Loucy (cell line): ENCODE data around the gene CCT7.

ENCODE experiments used
- H2AFZ ChIP-seq: fragments of 200-600 bp; sonication (generic); 2 replicates; pipeline ENCODE4 v1.6.0; 2016; ENCODE audit warnings: antibody characterized with exemption, mild to moderate bottlenecking, low read length, moderate library complexity
- H3F3A ChIP-seq: fragments of 200-600 bp; 2 replicates; pipeline ENCODE4 v1.6.0; 2016; ENCODE audit warnings: antibody characterized with exemption, low read depth, mild to moderate bottlenecking
- H3K27me3 ChIP-seq: fragments of 200-600 bp; sonication (generic); 2 replicates; pipeline ENCODE4 v1.6.1; 2014; ENCODE audit warnings: low read length, mild to moderate bottlenecking; ENCODE audit not compliant: insufficient read depth, poor library complexity, severe bottlenecking
- H3K36me3 ChIP-seq: fragments of 200-600 bp; sonication (generic); 2 replicates; pipeline ENCODE4 v1.6.1; 2016; ENCODE audit warnings: low read length; ENCODE audit not compliant: insufficient read depth
- H3K4me1 ChIP-seq: fragments of 200-600 bp; sonication (generic); 2 replicates; pipeline ENCODE4 v1.5.1; 2014; ENCODE audit warnings: low read length, mild to moderate bottlenecking; ENCODE audit not compliant: insufficient read depth, poor library complexity, severe bottlenecking
- H3K4me2 ChIP-seq: fragments of 200-600 bp; sonication (generic); 2 replicates; pipeline ENCODE4 v1.6.0; 2014; ENCODE audit warnings: antibody characterized with exemption, low read length, low read depth, mild to moderate bottlenecking; ENCODE audit not compliant: poor library complexity, severe bottlenecking
- H3K4me3 ChIP-seq: fragments of 200-600 bp; sonication (generic); 2 replicates; pipeline ENCODE4 v1.5.1; 2014; ENCODE audit warnings: low read length, mild to moderate bottlenecking, mixed read lengths; ENCODE audit not compliant: poor library complexity, severe bottlenecking
- H3K79me2 ChIP-seq: fragments of 200-600 bp; sonication (generic); 2 replicates; pipeline ENCODE4 v1.6.1; 2014; ENCODE audit warnings: low read length; ENCODE audit not compliant: insufficient read depth
- H3K9ac ChIP-seq: fragments of 200-600 bp; sonication (generic); 2 replicates; pipeline ENCODE4 v1.6.0; 2014; ENCODE audit warnings: mild to moderate bottlenecking, low read depth, low read length, moderate library complexity; ENCODE audit not compliant: poor library complexity, severe bottlenecking
- H3K9me2 ChIP-seq: fragments of 200-600 bp; sonication (generic); replicated peaks from 2 replicates; pipeline ENCODE4 v1.6.1; 2016; ENCODE audit warnings: low read depth, low read length, mixed read lengths
- H3K9me3 ChIP-seq: fragments of 200-600 bp; sonication (generic); 2 replicates; pipeline ENCODE4 v1.6.1; 2014; ENCODE audit warnings: mild to moderate bottlenecking, antibody characterized with exemption, low read length, low read depth; ENCODE audit not compliant: insufficient read depth
- H4K20me1 ChIP-seq: fragments of 200-600 bp; sonication (generic); 2 replicates; pipeline ENCODE4 v1.6.0; 2014; ENCODE audit warnings: antibody characterized with exemption, low read length, mild to moderate bottlenecking; ENCODE audit not compliant: insufficient read depth, poor library complexity, severe bottlenecking
- EZH2phosphoT487 ChIP-seq: fragments of 200-600 bp; IDR thresholded peaks from 2 replicates; pipeline ENCODE4 v1.6.1; 2018; ENCODE audit warnings: antibody characterized with exemption, mild to moderate bottlenecking, moderate library complexity, borderline replicate concordance
- TF ChIP-seq, protein P1 (sequence below): fragments of 200-600 bp; sonication (generic); conservative IDR thresholded peaks from 2 replicates; pipeline ENCODE4 v1.5.1; 2014; ENCODE audit warnings: mild to moderate bottlenecking, antibody characterized with exemption, low read length

Gene CCT7

DNA sequence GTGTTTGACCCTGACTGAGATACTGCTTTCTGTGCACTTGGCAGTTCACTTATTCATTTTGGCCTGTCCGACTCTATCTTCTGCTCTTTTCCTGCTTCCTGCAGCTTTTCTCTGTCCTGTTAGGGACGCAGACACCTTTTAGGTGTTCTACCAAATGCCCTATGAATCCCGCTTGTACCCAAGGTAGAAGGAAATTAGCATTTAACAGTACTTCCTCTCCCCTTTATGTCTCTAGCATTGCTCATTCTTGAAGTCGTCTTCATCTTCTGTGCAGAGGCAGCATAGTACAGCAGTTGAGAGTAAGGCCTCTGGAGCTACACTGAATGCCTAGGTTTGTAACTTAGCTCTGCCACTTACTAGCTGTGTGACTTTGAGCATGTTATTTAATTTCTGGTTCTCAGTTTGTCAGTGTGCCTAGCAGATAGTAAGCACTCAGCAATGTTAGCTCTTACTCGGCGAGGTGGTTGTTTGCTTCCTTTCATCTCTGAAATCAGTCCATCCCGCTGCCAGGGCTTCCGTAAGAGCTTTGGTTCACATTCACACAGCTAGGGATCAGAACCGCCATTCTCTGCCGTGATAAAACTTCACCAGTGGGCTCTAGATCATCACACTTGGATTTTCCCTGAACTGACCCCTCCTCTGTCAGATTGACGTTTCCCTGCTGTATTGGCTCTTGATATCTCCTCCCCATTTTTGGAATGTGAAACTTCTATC is 1.4 kb downstream of the CCT7 start:
- no peak for TF ChIP-seq EZH2phosphoT487
- TF ChIP-seq, protein P1, sequence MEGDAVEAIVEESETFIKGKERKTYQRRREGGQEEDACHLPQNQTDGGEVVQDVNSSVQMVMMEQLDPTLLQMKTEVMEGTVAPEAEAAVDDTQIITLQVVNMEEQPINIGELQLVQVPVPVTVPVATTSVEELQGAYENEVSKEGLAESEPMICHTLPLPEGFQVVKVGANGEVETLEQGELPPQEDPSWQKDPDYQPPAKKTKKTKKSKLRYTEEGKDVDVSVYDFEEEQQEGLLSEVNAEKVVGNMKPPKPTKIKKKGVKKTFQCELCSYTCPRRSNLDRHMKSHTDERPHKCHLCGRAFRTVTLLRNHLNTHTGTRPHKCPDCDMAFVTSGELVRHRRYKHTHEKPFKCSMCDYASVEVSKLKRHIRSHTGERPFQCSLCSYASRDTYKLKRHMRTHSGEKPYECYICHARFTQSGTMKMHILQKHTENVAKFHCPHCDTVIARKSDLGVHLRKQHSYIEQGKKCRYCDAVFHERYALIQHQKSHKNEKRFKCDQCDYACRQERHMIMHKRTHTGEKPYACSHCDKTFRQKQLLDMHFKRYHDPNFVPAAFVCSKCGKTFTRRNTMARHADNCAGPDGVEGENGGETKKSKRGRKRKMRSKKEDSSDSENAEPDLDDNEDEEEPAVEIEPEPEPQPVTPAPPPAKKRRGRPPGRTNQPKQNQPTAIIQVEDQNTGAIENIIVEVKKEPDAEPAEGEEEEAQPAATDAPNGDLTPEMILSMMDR: no peak

GRCh38 chr2:73237168-73237567 is 3.1 kb downstream of the CCT7 start:
- TF ChIP-seq EZH2phosphoT487: no peak
- TF ChIP-seq, protein P1: no peak
- Histone ChIP-seq H3K9ac (peak overlapping the region; percentile 97), H3K4me2 (peak overlapping the region; percentile 98), H3K79me2 (peaks cover 86% of the 10 kb centered on the region), H3F3A (no peaks in the 10 kb centered on the region; the same call in 1 of the 2 replicates), H3K9me2 (no peaks in the 10 kb centered on the region), H2AFZ (no peak overlapping the region), H3K9me3 (no peaks in the 10 kb centered on the region), H3K27me3 (peaks cover 6% of the 10 kb centered on the region), H3K4me3 (peak overlapping the region; percentile 99), H4K20me1 (peaks cover 79% of the 10 kb centered on the region), H3K36me3 (peaks cover 26% of the 10 kb centered on the region; the same call in 1 of the 2 replicates), H3K4me1 (peaks cover 49% of the 10 kb centered on the region)

More for the DNA sequence above, 1.4 kb downstream of the CCT7 start:
- Histone ChIP-seq H3K79me2 (peaks cover 76% of the 10 kb centered on the region), H3K9ac (peak overlapping the region; percentile 97), H3F3A (no peaks in the 10 kb centered on the region; the same call in 1 of the 2 replicates), H4K20me1 (peaks cover 67% of the 10 kb centered on the region), H3K9me3 (no peaks in the 10 kb centered on the region), H3K4me2 (peak overlapping the region; percentile 98), H3K4me1 (peaks cover 45% of the 10 kb centered on the region), H3K4me3 (peak overlapping the region; percentile 99), H3K9me2 (no peaks in the 10 kb centered on the region), H2AFZ (no peak overlapping the region), H3K27me3 (peaks cover 6% of the 10 kb centered on the region), H3K36me3 (peaks cover 17% of the 10 kb centered on the region; the same call in 1 of the 2 replicates)

GRCh38 chr2:73238149-73238548 is 4.0 kb downstream of the CCT7 start:
- Histone ChIP-seq H3K27me3 (peaks cover 6% of the 10 kb centered on the region), H3K36me3 (peaks cover 35% of the 10 kb centered on the region; the same call in 1 of the 2 replicates), H3F3A (no peaks in the 10 kb centered on the region; the same call in 1 of the 2 replicates), H2AFZ (no peak overlapping the region), H4K20me1 (peaks cover 82% of the 10 kb centered on the region), H3K4me3 (peak overlapping the region; percentile 99), H3K79me2 (peaks cover 92% of the 10 kb centered on the region), H3K4me1 (peaks cover 51% of the 10 kb centered on the region), H3K4me2 (peak overlapping the region; percentile 98), H3K9me2 (no peaks in the 10 kb centered on the region), H3K9me3 (no peaks in the 10 kb centered on the region), H3K9ac (peak overlapping the region; percentile 48)
- no peak for TF ChIP-seq EZH2phosphoT487
- TF ChIP-seq, protein P1: no peak
